GM18505 (cell line): Measurements from ENCODE around the gene SLC9A9.

Experiments used
- ATAC-seq: cut with Tn5 transposase; IDR thresholded peaks from one replicate; pipeline ENCODE4 v1.9.1; 2021; ENCODE audit not compliant: unreplicated experiment
- POLR2A ChIP-seq: IDR thresholded peaks from 4 replicates; pipeline ENCODE4 v1.6.1; 2011; ENCODE audit warnings: borderline replicate concordance; ENCODE audit not compliant: insufficient read depth, insufficient read length; ENCODE audit errors: extremely low read depth

Gene SLC9A9

DNA sequence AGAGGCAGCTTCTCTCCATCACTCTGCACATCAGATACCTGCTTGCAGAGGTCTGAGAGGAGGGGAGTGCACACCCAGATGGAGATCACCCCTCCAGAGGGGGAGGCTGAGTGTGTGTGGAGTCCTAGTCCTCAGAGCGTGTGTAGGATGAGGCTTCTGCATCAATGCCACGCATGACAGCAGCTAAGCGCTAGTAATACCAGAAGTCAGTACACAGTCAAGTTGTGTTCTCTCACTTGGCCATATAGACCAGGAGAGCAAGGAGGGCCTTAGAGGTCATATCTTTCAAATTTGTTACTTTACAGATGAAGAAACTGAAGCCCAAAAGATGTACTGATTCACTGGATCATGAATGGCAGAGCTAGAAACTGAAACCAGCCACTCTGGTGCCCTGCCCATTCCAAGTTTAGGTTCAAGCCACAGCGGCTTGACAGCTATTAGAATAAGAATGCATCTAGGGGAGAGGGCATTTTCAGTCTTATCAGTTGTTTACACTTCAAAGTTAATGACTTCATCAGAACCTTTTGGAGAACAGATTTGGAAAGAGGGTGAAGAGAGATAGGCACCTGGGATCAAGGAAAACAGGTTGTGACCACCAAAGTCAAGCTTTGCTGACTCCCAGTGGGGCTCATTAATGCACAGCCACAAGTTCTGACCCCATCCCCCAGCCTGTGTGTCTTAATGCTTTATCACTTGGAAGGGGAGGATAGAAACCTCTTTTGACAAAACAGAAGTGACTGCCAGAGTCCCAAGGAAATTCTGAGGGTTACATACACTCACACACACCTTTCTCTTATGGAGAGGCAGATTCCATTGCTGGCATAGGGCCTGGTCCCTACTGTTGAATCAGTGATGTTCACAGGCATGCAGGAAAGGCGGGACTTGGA, 418.4 kb downstream of the SLC9A9 start:
- ATAC-seq = peak; percentile 51
- TF ChIP-seq POLR2A = no peak

DNA sequence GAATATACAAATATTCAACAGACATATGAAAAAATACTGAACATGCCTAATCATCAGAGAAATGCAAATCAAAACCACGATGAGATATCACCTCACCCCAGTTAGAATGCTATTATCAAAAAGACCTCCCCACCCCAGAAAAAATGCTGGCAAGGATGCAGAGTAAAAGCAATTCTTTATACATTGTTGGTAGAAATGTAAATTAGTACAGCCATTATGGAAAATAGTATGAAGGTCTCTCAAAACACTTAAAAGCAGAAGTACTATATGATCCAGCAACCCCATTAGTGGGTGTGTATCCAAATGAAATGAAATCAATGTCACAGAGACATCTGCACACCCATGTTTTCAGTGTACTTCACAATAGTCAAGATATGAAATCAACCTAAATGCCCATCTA, 420.0 kb downstream of the SLC9A9 start:
- ATAC-seq = no peak
- TF ChIP-seq POLR2A = no peak

DNA sequence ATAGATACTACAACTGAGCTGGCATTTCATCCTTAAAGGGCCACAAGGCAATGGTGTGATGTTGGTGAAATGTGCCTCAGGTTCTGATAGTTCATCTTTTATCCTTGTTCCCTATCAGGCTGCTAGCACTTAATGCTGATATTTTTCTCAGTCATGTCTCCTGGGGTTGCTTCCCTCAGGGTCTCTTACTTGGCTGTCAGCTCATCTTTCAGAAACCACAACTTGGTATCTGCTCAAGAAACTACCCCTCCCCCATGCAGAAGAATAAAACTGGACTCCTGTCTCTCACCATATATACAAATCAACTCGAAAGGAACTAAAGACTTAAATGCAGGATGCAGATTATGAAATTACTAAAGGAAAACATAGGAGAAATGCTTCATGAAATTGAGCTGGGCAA, 420.6 kb downstream of the SLC9A9 start:
- TF ChIP-seq POLR2A = no peak
- no peak for ATAC-seq

DNA sequence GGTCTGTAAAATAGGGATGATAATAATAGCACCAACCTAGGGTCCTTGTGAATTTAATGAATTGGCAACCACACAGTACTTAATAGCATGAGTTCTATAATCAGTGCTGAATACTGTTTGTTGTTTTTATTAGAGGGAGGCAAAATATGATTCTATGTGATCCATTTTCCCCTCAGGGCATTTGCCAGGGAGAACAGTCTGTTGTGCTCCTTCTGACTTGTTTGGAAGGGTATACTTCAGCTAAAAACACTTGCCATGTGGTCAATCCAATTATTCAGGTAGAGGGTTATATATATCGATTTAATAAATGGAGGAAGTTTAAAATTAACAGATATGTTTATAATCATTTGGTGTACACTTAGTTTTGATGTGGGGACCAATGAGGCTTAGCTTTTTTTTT, 423.4 kb downstream of the SLC9A9 start:
- no peak for ATAC-seq
- TF ChIP-seq POLR2A = no peak

DNA sequence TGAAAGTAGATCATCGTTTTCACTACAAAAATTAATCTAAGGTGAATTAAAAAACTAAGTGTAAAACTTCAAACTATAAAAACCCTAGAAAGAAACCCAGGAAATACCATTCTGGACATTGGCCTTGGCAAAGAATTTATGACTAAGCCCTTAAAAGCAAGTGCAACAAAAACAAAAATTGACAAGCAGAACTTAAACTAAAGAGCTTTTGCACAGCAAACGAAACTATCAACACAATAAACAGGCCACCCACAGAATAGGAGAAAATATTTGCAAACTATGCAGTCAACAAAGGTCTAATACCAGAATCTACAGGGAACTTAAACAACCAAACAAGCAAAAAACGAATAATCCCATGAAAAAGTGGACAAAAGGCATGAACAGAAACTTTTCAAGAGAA, 426.7 kb downstream of the SLC9A9 start:
- no peak for TF ChIP-seq POLR2A
- ATAC-seq = no peak

DNA sequence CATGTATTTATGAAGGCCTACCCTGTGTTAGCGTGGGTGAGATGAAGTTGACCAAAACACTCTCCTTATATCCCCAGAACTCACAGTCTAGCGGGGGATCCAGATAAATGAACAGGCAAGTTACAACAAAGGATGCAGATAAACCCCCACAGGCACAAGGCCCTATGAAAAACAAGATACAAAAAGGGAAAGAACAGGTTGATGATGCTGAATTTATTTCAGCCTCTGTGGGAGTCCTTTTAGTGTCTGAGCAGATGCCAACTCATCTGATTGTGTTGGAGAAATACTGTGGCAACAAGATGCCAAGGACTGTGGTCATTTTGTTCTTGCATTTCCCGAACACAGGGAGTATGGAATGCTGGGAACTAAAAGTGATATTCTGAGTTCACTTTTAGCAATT, 428.7 kb downstream of the SLC9A9 start:
- no peak for ATAC-seq
- no peak for TF ChIP-seq POLR2A

DNA sequence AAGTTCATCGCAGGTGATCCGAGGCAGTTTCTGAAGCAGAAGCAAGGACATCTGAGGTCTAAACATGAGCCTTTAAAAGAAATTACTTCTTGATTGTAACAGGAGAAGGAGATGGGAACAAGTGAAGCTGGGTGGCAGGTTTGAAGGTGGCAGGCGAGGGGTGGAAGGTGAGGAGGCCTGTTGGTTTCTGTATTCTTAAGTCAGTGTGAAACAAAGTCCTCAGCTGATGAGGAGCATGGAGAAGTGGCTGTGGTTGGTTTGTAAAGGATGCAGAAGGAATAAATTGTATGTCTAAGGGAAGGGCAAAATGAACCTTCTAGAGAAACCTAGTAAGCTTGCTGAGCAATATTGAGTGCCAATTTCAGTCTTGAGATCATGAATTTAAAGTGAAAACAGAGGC, 429.9 kb downstream of the SLC9A9 start:
- TF ChIP-seq POLR2A = no peak
- ATAC-seq = no peak

DNA sequence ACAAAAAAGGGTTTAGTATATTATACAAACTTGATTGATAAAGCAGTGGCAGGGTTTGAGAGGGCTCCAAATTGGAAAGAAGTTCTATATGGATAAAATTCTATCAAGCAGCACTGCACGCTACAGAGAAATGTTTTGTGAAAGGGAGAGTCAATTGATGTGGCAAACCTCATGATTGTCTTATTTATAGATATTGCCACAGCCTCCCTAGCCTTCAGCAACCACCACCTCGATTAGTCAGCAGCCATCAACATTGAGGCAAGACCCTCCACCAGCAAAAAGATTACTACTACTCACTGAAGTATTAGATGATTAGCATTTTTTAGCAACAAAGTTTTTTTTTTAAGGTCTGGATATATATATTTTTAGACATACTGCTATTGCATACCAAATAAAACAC, 432.0 kb downstream of the SLC9A9 start:
- TF ChIP-seq POLR2A = no peak
- ATAC-seq = no peak

DNA sequence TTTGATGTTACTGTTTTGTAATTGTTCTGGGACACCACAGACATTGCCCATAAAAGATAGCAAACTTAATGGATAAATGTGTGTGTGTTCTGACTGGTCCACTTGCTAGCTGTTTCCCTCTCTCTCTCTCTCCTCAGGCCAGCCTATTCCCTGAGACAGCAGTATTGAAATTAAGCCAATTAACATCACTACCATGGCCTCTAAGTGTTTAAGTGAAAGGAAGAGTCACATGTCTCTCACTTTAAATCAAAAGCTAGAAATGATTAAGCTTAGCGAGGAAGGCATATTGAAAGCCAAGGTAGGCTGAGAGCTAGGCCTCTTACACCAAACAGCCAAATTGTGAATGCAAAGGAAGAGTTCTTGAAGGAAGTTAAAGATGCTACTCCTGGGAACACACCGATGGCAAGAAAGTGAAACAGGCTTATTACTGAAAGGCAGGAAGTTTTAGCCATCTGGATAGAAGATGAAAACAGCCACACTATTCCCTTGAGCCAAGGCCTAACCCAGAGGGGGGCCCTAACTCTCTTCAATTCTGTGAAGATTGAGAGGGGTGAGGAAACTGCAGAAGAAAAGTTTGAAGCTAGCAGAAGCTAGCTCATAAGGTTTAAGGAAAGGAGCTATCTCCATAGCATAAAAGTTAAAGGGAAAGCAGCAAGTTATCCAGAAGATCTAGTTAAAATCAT, 433.6 kb downstream of the SLC9A9 start:
- TF ChIP-seq POLR2A = no peak
- ATAC-seq = no peak

DNA sequence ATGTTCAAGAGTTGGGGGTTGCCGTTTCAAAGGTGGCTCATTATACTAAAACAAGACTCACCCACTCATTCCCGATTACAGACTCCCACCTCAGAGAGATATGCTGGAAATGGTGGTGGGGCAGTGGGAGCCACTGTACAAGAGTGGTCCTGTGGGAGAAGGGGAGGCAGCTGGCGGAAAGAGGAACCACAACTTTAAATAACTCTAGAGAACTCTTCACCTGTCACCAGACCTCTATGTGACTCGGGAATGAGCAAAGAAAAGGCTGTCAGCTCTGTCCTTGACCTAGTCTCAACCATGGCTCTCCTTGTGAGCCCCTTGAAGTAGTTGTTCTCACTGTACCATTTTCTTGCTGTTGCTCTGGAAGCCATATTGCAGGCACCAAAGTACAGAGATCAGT, 434.9 kb downstream of the SLC9A9 start:
- no peak for ATAC-seq
- TF ChIP-seq POLR2A = no peak

DNA sequence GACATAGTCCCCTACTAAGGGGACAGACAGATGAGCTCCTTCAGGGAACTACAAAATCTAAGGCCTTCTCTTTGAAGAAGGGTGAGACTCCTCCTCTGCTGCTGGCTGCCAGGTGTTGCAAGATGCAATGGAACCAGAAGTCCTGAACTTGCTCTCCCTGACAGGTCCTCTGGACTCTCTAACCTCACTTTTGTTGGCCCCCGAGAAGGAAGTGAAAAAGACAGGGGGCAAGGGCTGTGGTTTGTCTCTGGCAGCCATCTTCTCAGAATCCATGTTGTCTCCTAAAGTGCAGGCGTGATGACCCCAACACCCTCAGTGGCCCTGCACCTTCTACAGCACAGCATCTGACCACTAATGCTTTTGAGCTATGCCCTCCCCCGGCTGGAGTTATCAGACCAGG, 436.2 kb downstream of the SLC9A9 start:
- ATAC-seq = no peak
- TF ChIP-seq POLR2A = no peak

DNA sequence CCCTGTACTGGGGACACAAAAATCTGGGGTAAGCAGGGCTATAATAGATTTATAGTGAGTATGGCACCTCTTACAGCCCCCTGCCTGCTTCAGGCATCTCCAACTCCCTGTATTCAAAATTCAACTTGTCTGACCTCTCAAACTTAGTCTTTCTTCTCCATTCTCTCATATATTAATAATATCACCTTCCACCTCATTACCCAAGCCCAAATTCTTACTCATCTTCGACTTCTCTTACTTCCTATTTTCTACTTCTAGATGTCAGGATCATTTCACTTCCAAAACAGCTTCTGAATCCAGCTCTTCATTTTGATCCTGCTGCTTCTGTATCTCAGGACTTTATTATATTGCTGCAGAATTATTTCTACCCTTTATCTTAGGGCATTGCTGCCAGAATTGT, 438.0 kb downstream of the SLC9A9 start:
- ATAC-seq = no peak
- TF ChIP-seq POLR2A = no peak

DNA sequence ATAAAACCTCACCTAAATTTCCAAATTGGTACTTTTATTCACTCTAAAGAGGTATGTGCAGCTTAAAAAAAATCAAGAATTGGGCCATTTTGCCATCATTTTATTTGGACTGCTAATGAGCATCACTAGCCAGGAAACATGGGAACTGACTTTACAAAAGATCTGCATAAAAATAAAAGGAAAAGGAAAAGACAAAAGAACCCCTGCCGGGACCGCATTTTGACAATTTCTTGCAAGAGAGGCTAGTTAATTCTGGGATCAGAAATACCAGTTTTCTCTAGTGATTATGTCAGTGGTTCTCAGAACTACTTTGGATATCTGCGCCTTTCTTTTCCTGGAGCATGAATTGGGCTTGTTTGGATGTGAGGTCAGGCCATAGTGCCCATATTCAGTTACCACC, 439.5 kb downstream of the SLC9A9 start:
- no peak for ATAC-seq
- TF ChIP-seq POLR2A = no peak

DNA sequence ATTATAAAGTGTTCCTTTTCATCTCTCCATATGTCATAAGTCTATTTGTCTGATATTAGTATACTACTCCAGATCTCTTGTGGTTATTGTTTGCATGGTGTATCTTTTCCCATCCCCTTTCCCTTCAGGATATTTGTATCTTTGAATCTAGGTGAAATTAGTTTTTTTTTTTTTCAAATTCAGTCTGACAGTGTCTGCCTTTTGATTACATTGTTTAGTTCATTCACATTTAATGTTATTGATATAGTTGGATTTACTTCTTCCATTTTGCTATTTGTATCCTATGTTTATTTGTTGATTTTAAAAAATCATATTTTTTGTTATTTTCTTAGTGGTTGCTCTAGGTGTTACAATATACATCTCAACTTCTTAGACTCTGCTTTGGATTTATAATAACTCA, 445.7 kb downstream of the SLC9A9 start:
- no peak for TF ChIP-seq POLR2A
- no peak for ATAC-seq
